Colonic mucosa (tissue), 4 donors: Measurements from ENCODE around the gene GPR137C. TPM values are rescaled to one million over a fixed set of nuclear protein-coding genes. Genes with fewer than 3 reads are reported as not detected.
A peak's percentile ranks its signal among the peaks of the same experiment; 100 is the strongest.

Source experiments
- DNase-seq: peaks from one replicate; pipeline ENCODE4 v3.0.0-alpha.2; 2020
- H3K27ac ChIP-seq: fragments of 200-600 bp; one replicate; pipeline ENCODE4 v1.8.0; 2021
- H3K27me3 ChIP-seq: fragments of 200-600 bp; one replicate; pipeline ENCODE4 v1.8.0; 2021
- H3K36me3 ChIP-seq: fragments of 200-600 bp; one replicate; pipeline ENCODE4 v1.8.0; 2021
- H3K4me1 ChIP-seq: fragments of 200-600 bp; one replicate; pipeline ENCODE4 v1.8.0; 2021; ENCODE audit warnings: mild to moderate bottlenecking
- H3K4me3 ChIP-seq: fragments of 200-600 bp; one replicate; pipeline ENCODE4 v1.8.0; 2021
- H3K9ac ChIP-seq, 2 donors: one replicate each; pipeline ENCODE4 v1.7.0; 2013; ENCODE audit warnings: control low read depth in 2 of 2, low read depth in 2 of 2, low read length in 2 of 2
- H3K9me3 ChIP-seq: fragments of 200-600 bp; one replicate; pipeline ENCODE4 v1.8.0; 2021
- intact Hi-C: fragments of 100-400 bp; cut with DNase I; formaldehyde crosslinking; loops from one replicate; pipeline ENCODE4 v1.14.1; 2022
- total RNA-seq, 2 donors: library from RNA; stranded (reverse); fragmentation: NEBNext Ultra II Directional in 1 of 2; extraction: Animal tissue kit (Norgen Biotek cat#: 25700) in 1 of 2; gene quantifications; one replicate each; pipeline ENCODE4 v1.2.1, GENCODE V29; 2021
- TF ChIP-seq, protein P1 (sequence below): fragments of 200-600 bp; IDR thresholded peaks from one replicate; pipeline ENCODE4 v1.8.0; 2022; ENCODE audit warnings: antibody characterized with exemption, mild to moderate bottlenecking
- donor health status: healthy.
- donor health status: DM: no; HTN: no; CAD: no.
- donor health status: DM: no; HTN: no; CAD: no.

GPR137C gene, protein sequence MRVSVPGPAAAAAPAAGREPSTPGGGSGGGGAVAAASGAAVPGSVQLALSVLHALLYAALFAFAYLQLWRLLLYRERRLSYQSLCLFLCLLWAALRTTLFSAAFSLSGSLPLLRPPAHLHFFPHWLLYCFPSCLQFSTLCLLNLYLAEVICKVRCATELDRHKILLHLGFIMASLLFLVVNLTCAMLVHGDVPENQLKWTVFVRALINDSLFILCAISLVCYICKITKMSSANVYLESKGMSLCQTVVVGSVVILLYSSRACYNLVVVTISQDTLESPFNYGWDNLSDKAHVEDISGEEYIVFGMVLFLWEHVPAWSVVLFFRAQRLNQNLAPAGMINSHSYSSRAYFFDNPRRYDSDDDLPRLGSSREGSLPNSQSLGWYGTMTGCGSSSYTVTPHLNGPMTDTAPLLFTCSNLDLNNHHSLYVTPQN
- 1 to 10 TPM in 1 of 2 donors, under 1 TPM in 1; 0.79 to 1.2 TPM for total RNA-seq

DNA sequence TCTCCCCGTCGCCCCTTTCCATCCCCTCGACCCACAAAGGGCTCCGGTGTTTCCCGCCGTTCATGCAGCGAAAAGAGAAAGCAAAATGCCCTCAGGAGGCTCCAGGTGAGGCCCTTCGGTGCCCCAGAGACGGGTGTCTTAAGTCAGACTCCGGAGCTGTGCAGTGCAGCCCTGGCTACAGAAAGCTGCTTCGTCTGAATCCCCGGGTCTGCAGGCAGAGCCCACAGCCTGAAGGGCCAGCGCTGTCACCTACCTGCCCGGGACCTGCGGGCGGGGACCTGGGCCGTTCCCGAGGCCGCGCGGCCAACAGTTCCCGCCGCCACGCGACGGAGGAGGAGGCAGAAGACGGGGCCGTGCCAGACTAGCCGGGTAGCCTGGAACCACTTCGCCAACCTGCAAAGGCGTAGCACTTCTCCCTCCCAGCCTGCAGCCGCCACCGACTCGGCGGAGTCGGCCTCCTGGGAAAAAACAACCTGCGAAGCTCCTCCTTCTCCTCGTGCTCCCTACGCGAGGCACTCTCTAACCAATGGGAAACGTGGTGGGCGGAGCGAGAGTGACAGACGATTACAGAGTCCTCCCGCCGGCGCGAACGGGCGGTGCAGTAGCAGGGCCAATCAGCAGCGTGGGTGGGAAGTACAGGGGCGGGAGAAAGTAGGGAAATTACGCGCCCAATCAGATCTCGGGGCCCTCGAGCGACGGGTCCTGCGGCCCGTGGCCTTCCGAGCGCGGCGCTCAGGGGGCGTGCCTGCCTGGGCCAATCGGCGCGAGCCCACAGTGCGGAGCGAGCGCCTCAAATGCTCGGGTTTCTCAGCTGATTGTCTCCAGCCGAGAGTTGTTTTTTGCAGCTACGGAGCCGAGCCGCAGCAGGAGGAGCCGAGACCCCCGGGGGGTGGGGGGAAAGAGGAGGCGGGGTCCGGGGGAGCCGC, at the start of gene GPR137C, which contains the start of gene TXNDC16:
Gene GPR137C (plus strand): TSS at position 774 of the 926 bp plus-strand sequence. CDS start 312 bp downstream, outside the sequence.
Gene TXNDC16 (minus strand): TSS at position 443 of the 926 bp plus-strand sequence. CDS start 8,948 bp downstream, outside the sequence.
- intact Hi-C loops = loop anchor here (10.0 kb wide), 1 partner anchor 142 kb away; the partner anchor contains the start of gene ERO1A
- H3K27me3 ChIP-seq = no peaks in the 10 kb centered on the region
- H3K4me1 ChIP-seq = peaks cover 4% of the 10 kb centered on the region
- TF ChIP-seq, protein P1, sequence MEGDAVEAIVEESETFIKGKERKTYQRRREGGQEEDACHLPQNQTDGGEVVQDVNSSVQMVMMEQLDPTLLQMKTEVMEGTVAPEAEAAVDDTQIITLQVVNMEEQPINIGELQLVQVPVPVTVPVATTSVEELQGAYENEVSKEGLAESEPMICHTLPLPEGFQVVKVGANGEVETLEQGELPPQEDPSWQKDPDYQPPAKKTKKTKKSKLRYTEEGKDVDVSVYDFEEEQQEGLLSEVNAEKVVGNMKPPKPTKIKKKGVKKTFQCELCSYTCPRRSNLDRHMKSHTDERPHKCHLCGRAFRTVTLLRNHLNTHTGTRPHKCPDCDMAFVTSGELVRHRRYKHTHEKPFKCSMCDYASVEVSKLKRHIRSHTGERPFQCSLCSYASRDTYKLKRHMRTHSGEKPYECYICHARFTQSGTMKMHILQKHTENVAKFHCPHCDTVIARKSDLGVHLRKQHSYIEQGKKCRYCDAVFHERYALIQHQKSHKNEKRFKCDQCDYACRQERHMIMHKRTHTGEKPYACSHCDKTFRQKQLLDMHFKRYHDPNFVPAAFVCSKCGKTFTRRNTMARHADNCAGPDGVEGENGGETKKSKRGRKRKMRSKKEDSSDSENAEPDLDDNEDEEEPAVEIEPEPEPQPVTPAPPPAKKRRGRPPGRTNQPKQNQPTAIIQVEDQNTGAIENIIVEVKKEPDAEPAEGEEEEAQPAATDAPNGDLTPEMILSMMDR = no peak
- H3K4me3 ChIP-seq = peak within 1 kb of the TSS; percentile 72
- no peaks in the 10 kb centered on the region for H3K36me3 ChIP-seq
- H3K27ac ChIP-seq = peak within 1 kb of the TSS; percentile 90
- peak; percentile 100 for DNase-seq
- H3K9me3 ChIP-seq = no peaks in the 10 kb centered on the region
- peak within 1 kb of the TSS; percentile 85 to 92 for H3K9ac ChIP-seq

DNA sequence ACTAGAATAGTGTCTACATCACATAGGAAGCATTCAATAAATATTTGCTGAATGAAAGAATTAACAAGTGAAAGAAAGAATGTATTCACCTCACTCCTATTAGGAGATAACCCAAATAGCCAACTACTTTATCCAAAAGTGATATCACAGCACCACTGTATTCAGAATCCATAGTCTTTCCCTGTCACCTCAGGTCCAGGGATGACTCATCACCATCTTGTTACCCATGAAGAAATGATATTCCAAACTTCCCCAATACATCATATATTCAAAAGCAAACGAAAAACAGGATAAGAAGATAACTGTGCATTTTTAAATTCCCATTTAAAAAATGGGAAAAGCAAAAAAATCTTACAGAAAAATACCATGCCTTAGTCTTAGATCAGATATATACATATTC, 39.4 kb upstream of the GPR137C start:
- Histone ChIP-seq H3K9ac (no peak overlapping the region), H3K36me3 (no peaks in the 10 kb centered on the region), H3K4me1 (no peaks in the 10 kb centered on the region), H3K4me3 (no peak overlapping the region), H3K9me3 (no peaks in the 10 kb centered on the region), H3K27me3 (no peaks in the 10 kb centered on the region), H3K27ac (no peak overlapping the region)
- no peak for DNase-seq
- intact Hi-C loops = no loop called here
- TF ChIP-seq, protein P1 = no peak

DNA sequence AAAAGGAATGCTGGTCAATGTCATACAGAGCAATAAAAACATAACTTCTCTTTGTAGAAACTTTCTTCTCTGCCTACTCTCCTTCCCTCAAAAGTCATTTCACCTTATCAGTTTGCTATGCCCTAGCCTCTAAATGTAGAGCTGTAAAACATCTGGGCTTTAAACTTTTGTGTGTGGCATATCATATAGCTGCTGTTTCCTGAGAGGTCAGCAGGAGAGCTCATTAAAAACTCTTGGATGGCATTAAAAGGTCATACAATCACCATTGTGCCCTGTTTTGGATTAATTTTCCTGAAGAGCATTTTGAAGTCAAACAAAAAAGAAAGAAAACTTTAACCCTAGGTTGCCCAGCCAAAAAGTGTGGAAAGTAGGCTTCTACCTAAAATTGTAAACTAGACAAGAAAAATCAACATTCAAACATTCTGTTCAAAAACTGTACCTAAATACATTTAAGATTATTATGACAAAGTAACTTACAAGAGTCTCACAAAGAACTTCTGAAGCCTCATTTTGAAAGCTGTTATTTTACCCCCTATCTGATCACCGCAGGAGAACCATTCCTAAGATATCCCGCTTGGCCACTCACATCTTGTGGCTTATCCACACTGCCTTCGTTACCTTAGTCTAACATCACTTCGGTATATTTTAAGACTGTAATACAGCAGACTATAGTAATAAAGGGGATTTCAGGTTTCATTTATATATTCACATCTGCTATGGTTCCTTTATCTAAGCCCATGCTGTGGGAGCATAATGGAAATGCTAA, 38.4 kb upstream of the GPR137C start:
- Histone ChIP-seq H3K4me3 (no peak overlapping the region), H3K27ac (no peak overlapping the region), H3K36me3 (no peaks in the 10 kb centered on the region), H3K27me3 (no peaks in the 10 kb centered on the region), H3K9ac (no peak overlapping the region), H3K4me1 (no peaks in the 10 kb centered on the region), H3K9me3 (no peaks in the 10 kb centered on the region)
- TF ChIP-seq, protein P1 = no peak
- intact Hi-C loops = no loop called here
- no peak for DNase-seq

DNA sequence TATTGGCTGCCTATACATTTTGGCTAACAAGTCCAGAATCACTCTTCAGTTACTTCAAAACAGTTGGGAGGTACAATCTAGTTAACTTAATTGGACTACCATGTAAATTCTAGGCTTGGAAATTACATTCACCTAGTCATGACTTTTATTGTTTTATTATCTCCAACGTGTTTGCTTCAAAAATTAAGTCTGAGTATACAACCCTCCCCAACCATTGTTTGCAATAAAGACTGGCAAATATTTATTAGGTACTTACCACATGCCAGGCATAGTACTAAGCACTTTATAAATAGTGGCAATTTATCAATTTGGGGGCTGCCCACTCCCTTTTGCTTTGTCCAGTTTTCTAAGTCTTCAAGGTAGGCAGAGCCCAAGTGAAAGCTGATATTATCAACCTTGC, 30.6 kb upstream of the GPR137C start:
- intact Hi-C loops = no loop called here
- Histone ChIP-seq H3K4me1 (no peaks in the 10 kb centered on the region), H3K36me3 (no peaks in the 10 kb centered on the region), H3K27ac (no peak overlapping the region), H3K4me3 (no peak overlapping the region), H3K27me3 (no peaks in the 10 kb centered on the region), H3K9me3 (no peaks in the 10 kb centered on the region), H3K9ac (no peak overlapping the region)
- TF ChIP-seq, protein P1 = no peak
- no peak for DNase-seq
